Measurements from ENCODE around the gene COL4A6. TPM values are rescaled to one million over a fixed set of nuclear protein-coding genes. Genes with fewer than 3 reads are reported as not detected.

Gene COL4A6
- total and polyA plus RNA-seq, 2 experiments from 2014 or later: 4.0 to 12.9 TPM

DNA sequence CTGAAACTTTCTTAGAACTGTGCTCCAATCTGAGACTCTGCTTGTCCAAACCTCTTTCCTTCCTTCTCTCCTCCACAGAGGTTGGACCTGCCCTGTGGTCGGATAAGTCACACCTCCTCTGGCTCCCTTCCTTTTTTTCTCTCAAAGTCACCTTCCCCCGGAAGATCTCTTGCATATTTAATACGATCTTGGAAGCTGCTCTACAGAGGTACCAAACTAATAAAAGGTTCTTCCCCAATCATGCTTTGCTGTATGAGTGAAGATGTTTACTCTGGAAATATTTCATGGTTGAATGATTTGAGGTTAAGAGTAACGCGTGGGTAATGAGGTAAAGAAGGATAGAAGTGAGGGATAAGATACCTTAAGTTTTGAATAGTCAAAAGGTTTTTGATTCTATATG lies 180.7 kb downstream of the COL4A6 start:
- Histone ChIP-seq H3K4me3 (no peak overlapping the region), H3K27me3 (no peaks in the 10 kb centered on the region), H3K4me1 (ENCODE audit: insufficient read depth) (peaks cover 6% of the 10 kb centered on the region), H3K9me2 (replicated peaks; ENCODE audit: insufficient read depth) (no peaks in the 10 kb centered on the region), H4K20me1 (ENCODE audit: insufficient read depth, poor library complexity, severe bottlenecking) (no peaks in the 10 kb centered on the region), H3K36me3 (replicated peaks; ENCODE audit: insufficient read depth, low read depth) (no peaks in the 10 kb centered on the region), H3K9me3 (ENCODE audit: low read depth) (no peaks in the 10 kb centered on the region), H3K4me2 (no peak overlapping the region), H2AFZ (no peak overlapping the region), H3K79me2 (no peaks in the 10 kb centered on the region), H3K27ac (no peak overlapping the region)
- TF ChIP-seq EZH2phosphoT487 (IDR thresholded peaks at IDR 0.05; ENCODE audit: low read depth, severe bottlenecking, unreplicated experiment): no peak
- no peak for TF ChIP-seq CTCF (IDR thresholded peaks at IDR 0.05; ENCODE audit: poor library complexity)
- TF ChIP-seq EZH2 (IDR thresholded peaks at IDR 0.05; ENCODE audit: borderline replicate concordance): no peak
- WGBS (ENCODE audit: low lambda C conversion rate, missing lambda C conversion rate): 73% methylated on average over 5 of the region's 5 CpGs
- DNase-seq (ENCODE audit: low spot score): no peak

DNA sequence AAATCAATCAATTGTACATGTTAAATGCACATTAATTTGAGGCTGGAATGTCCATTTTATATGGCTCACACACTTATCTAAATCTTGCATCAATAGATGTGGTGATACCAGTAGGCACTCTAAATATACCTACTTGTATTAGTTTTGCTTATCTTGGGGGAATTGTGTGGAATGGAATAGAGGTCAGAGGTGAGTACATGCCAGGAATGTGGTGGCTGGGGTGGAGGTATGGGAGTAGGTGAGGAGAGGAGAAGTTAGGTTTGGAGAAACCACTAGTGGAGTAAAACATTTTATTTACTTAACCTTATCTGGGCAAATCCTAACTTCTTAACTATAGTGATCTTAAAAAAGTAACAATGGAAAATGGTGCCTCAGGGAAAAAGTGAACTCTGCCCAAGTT lies 183.6 kb downstream of the COL4A6 start:
- Histone ChIP-seq H4K20me1 (ENCODE audit: insufficient read depth, poor library complexity, severe bottlenecking) (no peaks in the 10 kb centered on the region), H3K4me1 (ENCODE audit: insufficient read depth) (peaks cover 6% of the 10 kb centered on the region), H3K9me2 (replicated peaks; ENCODE audit: insufficient read depth) (no peaks in the 10 kb centered on the region), H3K27ac (no peak overlapping the region), H3K4me2 (no peak overlapping the region), H3K36me3 (replicated peaks; ENCODE audit: insufficient read depth, low read depth) (no peaks in the 10 kb centered on the region), H3K27me3 (no peaks in the 10 kb centered on the region), H3K4me3 (no peak overlapping the region), H3K9me3 (ENCODE audit: low read depth) (no peaks in the 10 kb centered on the region), H3K79me2 (no peaks in the 10 kb centered on the region), H2AFZ (no peak overlapping the region)
- no peak for DNase-seq (ENCODE audit: low spot score)
- TF ChIP-seq EZH2phosphoT487 (IDR thresholded peaks at IDR 0.05; ENCODE audit: low read depth, severe bottlenecking, unreplicated experiment) (no peak), EZH2 (IDR thresholded peaks at IDR 0.05; ENCODE audit: borderline replicate concordance) (no peak), CTCF (IDR thresholded peaks at IDR 0.05; ENCODE audit: poor library complexity) (no peak)

DNA sequence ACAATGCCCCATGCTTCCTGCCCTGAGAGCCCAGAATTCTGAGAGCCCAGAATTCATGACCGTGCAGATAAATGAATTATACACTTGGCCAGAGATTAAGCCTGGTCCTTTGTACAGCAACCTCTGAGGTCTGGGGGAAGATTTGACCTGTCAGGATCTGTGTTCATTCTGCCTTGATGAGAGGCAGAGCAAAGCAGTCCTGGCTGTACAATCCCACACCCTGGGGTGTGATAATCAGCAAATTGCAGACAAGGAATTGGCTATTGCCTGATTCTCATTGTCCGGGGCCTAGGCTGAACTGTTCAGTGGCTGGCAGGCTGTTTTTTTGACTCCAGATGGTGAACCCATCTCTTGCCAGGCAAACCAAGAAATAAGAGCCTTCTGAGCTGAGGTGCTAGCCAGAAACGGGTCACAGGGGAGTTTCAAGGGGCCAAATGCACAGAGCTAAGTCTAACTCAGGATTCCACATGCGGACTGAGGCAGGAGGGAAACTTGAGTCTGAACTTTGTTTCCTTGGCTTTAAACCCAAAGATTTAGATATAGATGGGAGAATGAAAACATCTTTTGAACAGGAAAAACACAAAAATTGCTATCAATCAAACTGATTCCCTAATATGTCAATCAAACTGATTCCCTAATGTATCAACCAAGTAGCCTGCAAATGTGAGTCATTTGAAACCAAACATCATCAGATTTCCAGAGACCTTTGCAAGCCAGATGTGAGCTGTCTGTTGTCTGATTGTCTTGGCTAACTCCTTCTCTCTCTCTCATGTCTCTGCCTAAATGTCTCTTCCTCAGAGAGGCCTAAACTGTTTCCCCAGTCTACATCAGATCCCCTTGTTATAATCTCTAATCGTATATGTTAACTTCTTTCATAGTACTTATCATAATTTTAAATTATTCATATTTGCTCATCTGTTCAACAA lies 187.3 kb downstream of the COL4A6 start:
- no peak overlapping the region for H3K27ac ChIP-seq
- H4K20me1 ChIP-seq (ENCODE audit: insufficient read depth, poor library complexity, severe bottlenecking): no peaks in the 10 kb centered on the region
- H3K4me2 ChIP-seq: no peak overlapping the region
- no peak for TF ChIP-seq EZH2phosphoT487 (IDR thresholded peaks at IDR 0.05; ENCODE audit: low read depth, severe bottlenecking, unreplicated experiment)
- no peak for TF ChIP-seq EZH2 (IDR thresholded peaks at IDR 0.05; ENCODE audit: borderline replicate concordance)
- TF ChIP-seq CTCF (IDR thresholded peaks at IDR 0.05; ENCODE audit: poor library complexity): no peak
- H3K4me1 ChIP-seq (ENCODE audit: insufficient read depth): peaks cover 6% of the 10 kb centered on the region
- H3K27me3 ChIP-seq: no peaks in the 10 kb centered on the region
- no peak overlapping the region for H2AFZ ChIP-seq
- DNase-seq (ENCODE audit: low spot score): no peak
- no peaks in the 10 kb centered on the region for H3K36me3 ChIP-seq (replicated peaks; ENCODE audit: insufficient read depth, low read depth)
- no peaks in the 10 kb centered on the region for H3K9me3 ChIP-seq (ENCODE audit: low read depth)
- no peak overlapping the region for H3K4me3 ChIP-seq
- H3K79me2 ChIP-seq: no peaks in the 10 kb centered on the region
- no peaks in the 10 kb centered on the region for H3K9me2 ChIP-seq (replicated peaks; ENCODE audit: insufficient read depth)
- WGBS (ENCODE audit: low lambda C conversion rate, missing lambda C conversion rate): 72% methylated on average over 5 of the region's 5 CpGs

Data from hepatocyte (in vitro differentiated cells).